ENCODE data around the gene TYROBP.
"Not testable (repeated sequence)": the region's sequence is repeated elsewhere in the genome, so short reads cannot be mapped to it uniquely, and the experiment has no call there.

The TYROBP gene

GRCh38 chr19:35898499-35898809, 9.6 kb downstream of the TYROBP start:
- no peak for DNase-seq

- no peak for DNase-seq
These were observed 10.2 kb downstream of the TYROBP start for GRCh38 chr19:35897706-35898451.

- DNase-seq, result no peak
These were observed 11.5 kb downstream of the TYROBP start for GRCh38 chr19:35896643-35897040.

- no peak for DNase-seq
These were observed 12.0 kb downstream of the TYROBP start for GRCh38 chr19:35895911-35896642.

GRCh38 chr19:35894342-35894741, 13.8 kb downstream of the TYROBP start:
- DNase-seq, result no peak

- not testable (repeated sequence) for DNase-seq
These were observed 16.3 kb downstream of the TYROBP start for GRCh38 chr19:35891819-35892218.

- DNase-seq, result no peak
These were observed 17.9 kb downstream of the TYROBP start for GRCh38 chr19:35890113-35890650.

GRCh38 chr19:35889370-35890112, 18.6 kb downstream of the TYROBP start:
- DNase-seq, result no peak

- no peak for DNase-seq
These were observed 19.7 kb downstream of the TYROBP start for GRCh38 chr19:35888398-35888797.

GRCh38 chr19:35887197-35887596, 20.9 kb downstream of the TYROBP start:
- no peak for DNase-seq

- DNase-seq, result no peak
These were observed 22.2 kb downstream of the TYROBP start for GRCh38 chr19:35885904-35886303.

GRCh38 chr19:35885225-35885738, 22.8 kb downstream of the TYROBP start:
- DNase-seq, result no peak

- DNase-seq, result no peak
These were observed 24.2 kb downstream of the TYROBP start for GRCh38 chr19:35883882-35884281.

- DNase-seq, result no peak
These were observed 25.8 kb downstream of the TYROBP start for GRCh38 chr19:35882114-35882832.

- DNase-seq, result peak; percentile 29 to 64 (median 53)
These were observed 28.3 kb downstream of the TYROBP start for GRCh38 chr19:35879770-35880317.

GRCh38 chr19:35879068-35879467, 29.0 kb downstream of the TYROBP start:
- no peak for DNase-seq

- DNase-seq, result no peak
These were observed 33.6 kb downstream of the TYROBP start for GRCh38 chr19:35874392-35874930.

GRCh38 chr19:35872180-35872579, 35.9 kb downstream of the TYROBP start:
- DNase-seq, result no peak

- DNase-seq, result no peak
These were observed 36.5 kb downstream of the TYROBP start for GRCh38 chr19:35871611-35872010.

- no peak for DNase-seq
These were observed 37.3 kb downstream of the TYROBP start for GRCh38 chr19:35870798-35871197.

- not testable (repeated sequence) for DNase-seq
These were observed 37.9 kb downstream of the TYROBP start for GRCh38 chr19:35870124-35870736.

Data from activated CD4-positive, CD25-positive, alpha-beta regulatory T cell (primary cell).